ENCODE data around the gene TFF2. TPM values are rescaled to one million over a fixed set of nuclear protein-coding genes. Genes with fewer than 3 reads are reported as not detected.

The TFF2 gene
- total and polyA plus RNA-seq, 12 donors = not detected

DNA sequence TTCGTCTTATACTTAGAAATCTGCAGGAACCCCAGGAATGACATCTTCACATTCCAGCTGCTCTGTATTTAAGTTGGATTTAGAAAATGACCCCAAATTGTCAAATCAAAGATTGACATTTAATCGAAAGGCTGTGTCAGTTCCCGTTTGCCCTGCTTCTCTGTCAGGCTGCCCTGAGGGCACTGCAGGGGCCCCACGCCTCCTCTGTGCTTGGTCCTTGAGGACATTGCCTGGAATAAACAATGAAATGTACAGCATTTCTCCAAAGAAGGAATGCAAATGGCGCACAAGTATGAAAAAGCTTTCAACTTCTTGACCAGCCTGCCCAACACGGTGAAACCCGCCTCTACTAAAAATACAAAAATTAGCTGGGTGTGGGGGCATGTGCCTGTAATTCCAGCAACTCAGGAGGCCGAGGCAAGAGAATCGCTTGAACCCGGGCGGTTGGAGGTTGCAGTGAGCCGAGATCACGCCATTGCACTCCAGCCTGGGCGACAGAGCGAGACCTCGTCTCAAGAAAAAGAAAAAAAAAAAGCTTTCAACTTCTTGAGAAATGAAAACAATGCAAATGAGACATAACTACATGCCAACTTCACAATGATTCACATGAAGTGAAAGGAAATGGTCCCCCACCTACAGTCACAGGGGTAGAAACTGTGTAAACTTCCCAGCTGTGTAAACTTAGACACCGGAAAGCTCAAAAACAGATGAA, 42.1 kb upstream of the TFF2 start:
- DNase-seq = no peak
- WGBS, 2 donors = 75 to 78% methylated on average over 17 of the region's 17 CpGs
- peaks cover 0 to 13% (median 0%) of the 10 kb centered on the region in 9 donors for H3K4me1 ChIP-seq
- H3K27me3 ChIP-seq = peaks cover 0 to 11% (median 0%) of the 10 kb centered on the region in 7 donors
- intact Hi-C loops (cut with DNase I) = loop anchor here in 1 of 10 donors (5.0 kb wide), 1 partner anchor 579 kb away; the partner anchor contains the start of gene PKNOX1
- no peaks in the 10 kb centered on the region for H3K36me3 ChIP-seq
- TF ChIP-seq, protein P1, sequence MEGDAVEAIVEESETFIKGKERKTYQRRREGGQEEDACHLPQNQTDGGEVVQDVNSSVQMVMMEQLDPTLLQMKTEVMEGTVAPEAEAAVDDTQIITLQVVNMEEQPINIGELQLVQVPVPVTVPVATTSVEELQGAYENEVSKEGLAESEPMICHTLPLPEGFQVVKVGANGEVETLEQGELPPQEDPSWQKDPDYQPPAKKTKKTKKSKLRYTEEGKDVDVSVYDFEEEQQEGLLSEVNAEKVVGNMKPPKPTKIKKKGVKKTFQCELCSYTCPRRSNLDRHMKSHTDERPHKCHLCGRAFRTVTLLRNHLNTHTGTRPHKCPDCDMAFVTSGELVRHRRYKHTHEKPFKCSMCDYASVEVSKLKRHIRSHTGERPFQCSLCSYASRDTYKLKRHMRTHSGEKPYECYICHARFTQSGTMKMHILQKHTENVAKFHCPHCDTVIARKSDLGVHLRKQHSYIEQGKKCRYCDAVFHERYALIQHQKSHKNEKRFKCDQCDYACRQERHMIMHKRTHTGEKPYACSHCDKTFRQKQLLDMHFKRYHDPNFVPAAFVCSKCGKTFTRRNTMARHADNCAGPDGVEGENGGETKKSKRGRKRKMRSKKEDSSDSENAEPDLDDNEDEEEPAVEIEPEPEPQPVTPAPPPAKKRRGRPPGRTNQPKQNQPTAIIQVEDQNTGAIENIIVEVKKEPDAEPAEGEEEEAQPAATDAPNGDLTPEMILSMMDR (IDR thresholded peaks at IDR 0.05) = no peak
- H3K9me3 ChIP-seq = no peaks in the 10 kb centered on the region
- no peak overlapping the region for H3K27ac ChIP-seq
- ATAC-seq = peak in 2 of 8 donors; percentile 52 to 61
- no peak overlapping the region for H3K4me3 ChIP-seq

DNA sequence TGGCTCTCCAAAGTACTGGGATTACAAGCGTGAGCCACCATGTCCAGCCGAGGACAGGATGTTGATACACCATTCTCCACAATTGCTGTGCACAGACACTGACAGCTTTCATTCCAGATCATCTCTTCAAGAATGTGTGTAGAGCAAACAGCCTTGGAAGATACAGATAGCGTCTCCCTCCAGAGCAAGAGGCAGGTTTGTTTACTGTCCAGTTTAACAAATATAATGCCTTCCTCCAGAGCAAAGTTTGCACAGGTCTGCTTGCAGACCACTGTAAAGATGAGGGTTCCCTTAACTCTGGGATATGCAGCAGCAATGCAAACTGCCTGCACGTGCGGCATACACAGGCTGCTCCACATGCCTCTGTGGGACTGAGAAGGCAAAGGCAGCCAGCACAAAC, 40.5 kb upstream of the TFF2 start:
- no peak overlapping the region for H3K4me3 ChIP-seq
- no peaks in the 10 kb centered on the region for H3K36me3 ChIP-seq
- DNase-seq (no peak), ATAC-seq (no peak)
- peaks cover 0 to 13% (median 0%) of the 10 kb centered on the region in 9 donors for H3K4me1 ChIP-seq
- peaks cover 0 to 14% (median 0%) of the 10 kb centered on the region in 7 donors for H3K27me3 ChIP-seq
- intact Hi-C loops (cut with DNase I) = loop anchor here in 1 of 10 donors (5.0 kb wide), 1 partner anchor 581 kb away; the partner anchor contains the start of gene PKNOX1
- H3K9me3 ChIP-seq = no peaks in the 10 kb centered on the region
- TF ChIP-seq, protein P1 (IDR thresholded peaks at IDR 0.05) = no peak
- no peak overlapping the region for H3K27ac ChIP-seq
- WGBS, 2 donors = 87 to 89% methylated on average over 5 of the region's 5 CpGs

DNA sequence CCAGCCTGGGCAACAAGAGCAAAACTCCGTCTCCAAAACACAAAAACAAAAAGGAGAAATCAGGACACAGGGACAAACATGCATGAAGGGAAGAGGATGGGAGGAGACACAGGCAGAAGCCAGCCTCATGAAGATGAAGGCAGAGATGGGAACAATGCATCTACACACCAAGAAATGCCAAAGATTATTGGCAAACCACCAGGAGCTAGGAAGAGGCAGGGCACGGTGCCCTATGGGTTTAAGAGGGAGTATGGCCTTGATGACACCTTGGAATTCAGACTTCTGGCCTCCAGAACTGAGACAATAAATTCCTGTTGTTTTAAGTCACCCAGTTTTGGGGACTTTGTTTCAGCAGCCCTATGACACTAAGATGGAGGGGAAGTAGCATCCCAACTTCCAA, 39.9 kb upstream of the TFF2 start:
- no peak overlapping the region for H3K27ac ChIP-seq
- H3K4me3 ChIP-seq = no peak overlapping the region
- no peaks in the 10 kb centered on the region for H3K9me3 ChIP-seq
- no peaks in the 10 kb centered on the region for H3K36me3 ChIP-seq
- H3K27me3 ChIP-seq = peaks cover 0 to 14% (median 0%) of the 10 kb centered on the region in 7 donors
- WGBS, 2 donors = 54 to 69% methylated on average over 2 of the region's 2 CpGs
- TF ChIP-seq, protein P1 (IDR thresholded peaks at IDR 0.05) = no peak
- peaks cover 0 to 13% (median 0%) of the 10 kb centered on the region in 9 donors for H3K4me1 ChIP-seq
- no peak for ATAC-seq
- DNase-seq = no peak
- intact Hi-C loops (cut with DNase I) = loop anchor here in 1 of 10 donors (5.0 kb wide), 1 partner anchor 582 kb away; the partner anchor contains the start of gene PKNOX1

DNA sequence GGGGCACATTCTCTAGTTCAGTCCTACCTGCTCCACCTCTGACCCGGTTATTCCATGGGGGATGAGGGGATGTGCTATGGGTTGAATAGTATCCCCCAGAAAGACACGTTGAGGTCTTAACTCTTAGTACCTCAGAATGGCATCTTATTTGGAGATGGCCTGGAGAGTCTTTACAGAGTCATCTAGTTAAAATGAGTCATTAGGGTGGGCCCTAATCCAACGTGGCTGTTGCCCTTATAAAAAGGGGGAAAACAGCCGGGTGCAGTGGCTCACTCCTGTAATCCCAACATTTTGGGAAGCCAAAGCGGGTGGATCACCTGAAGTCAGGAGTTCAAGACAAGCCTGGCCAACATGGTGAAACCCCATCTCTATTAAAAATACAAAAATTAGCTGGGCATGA, 39.4 kb upstream of the TFF2 start:
- 79 to 83% methylated on average over 5 of the region's 5 CpGs for WGBS, 2 donors
- no peak overlapping the region for H3K4me3 ChIP-seq
- DNase-seq (no peak), ATAC-seq (no peak)
- TF ChIP-seq, protein P1 (IDR thresholded peaks at IDR 0.05) = no peak
- peaks cover 0 to 13% (median 0%) of the 10 kb centered on the region in 9 donors for H3K4me1 ChIP-seq
- H3K36me3 ChIP-seq = no peaks in the 10 kb centered on the region
- no peak overlapping the region for H3K27ac ChIP-seq
- peaks cover 0 to 13% (median 0%) of the 10 kb centered on the region in 7 donors for H3K27me3 ChIP-seq
- H3K9me3 ChIP-seq = no peaks in the 10 kb centered on the region
- intact Hi-C loops (cut with DNase I) = loop anchor here in 1 of 10 donors (5.0 kb wide), 1 partner anchor 582 kb away; the partner anchor contains the start of gene PKNOX1

All from heart right ventricle (tissue), 16 donors.